Ishikawa (cell line): Measurements from ENCODE around the gene CDX1.

ENCODE experiments used
- CEBPB ChIP-seq: IDR thresholded peaks from 2 replicates; pipeline ENCODE4 v1.6.1; 2012
- CREB1 ChIP-seq: IDR thresholded peaks from 2 replicates; pipeline ENCODE4 v1.6.1; 2012; ENCODE audit warnings: low read depth
- EP300 ChIP-seq: IDR thresholded peaks from 2 replicates; pipeline ENCODE4 v1.6.1; 2012; ENCODE audit warnings: borderline replicate concordance
- NFIC ChIP-seq: IDR thresholded peaks from 2 replicates; pipeline ENCODE4 v1.6.1; 2012
- RAD21 ChIP-seq: IDR thresholded peaks from 2 replicates; pipeline ENCODE4 v1.6.1; 2012; ENCODE audit warnings: low read depth
- TAF1 ChIP-seq: IDR thresholded peaks from 2 replicates; pipeline ENCODE4 v1.6.1; 2012; ENCODE audit warnings: low read depth, mild to moderate bottlenecking
- TEAD4 ChIP-seq: IDR thresholded peaks from 2 replicates; pipeline ENCODE4 v1.6.1; 2012
- YY1 ChIP-seq: IDR thresholded peaks from 2 replicates; pipeline ENCODE4 v1.6.1; 2012; ENCODE audit warnings: low read depth
- TF ChIP-seq, protein P1 (sequence below): IDR thresholded peaks from 2 replicates; pipeline ENCODE4 v1.6.1; 2012
- TF ChIP-seq, protein P2 (sequence below): IDR thresholded peaks from 2 replicates; pipeline ENCODE4 v1.6.1; 2012; ENCODE audit warnings: low read depth, mild to moderate bottlenecking
- TF ChIP-seq, protein P3 (sequence below): IDR thresholded peaks from 2 replicates; pipeline ENCODE4 v1.6.1; 2012

DNA sequence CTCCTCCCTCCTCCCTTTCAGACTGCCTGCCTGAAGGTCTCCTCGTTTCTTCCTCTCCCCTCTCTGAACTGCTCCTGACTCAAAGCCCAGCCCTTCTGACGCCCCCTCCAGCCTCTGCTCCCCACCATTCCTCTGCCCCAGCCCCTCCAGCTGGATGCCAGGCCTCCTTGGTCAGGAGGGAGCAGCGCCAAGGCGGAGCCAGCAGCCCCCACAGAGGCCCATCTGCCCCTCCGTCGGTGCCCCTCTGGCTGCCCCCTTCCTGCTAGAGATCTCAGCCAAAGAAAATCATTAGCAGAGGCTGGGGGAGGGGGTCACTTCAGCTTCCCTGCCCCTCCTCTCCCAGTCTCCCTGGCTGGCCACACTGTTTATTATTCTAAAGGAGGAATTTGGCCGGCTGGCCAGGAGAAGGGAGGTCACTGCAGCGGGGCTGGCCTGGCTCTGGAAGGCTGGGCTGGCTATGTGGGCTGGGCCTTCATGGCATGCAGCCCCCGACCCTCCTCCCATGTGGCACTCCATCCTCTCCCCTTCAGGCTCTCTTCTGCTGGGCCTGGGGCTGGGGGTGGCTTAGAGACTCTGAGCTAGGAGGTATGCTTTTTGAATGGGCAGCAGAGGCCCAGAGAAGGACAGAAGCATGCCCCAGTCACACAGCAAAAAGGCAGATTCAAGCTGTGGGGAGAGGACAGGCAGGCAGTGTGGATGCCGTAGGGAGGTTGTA is 27.9 kb upstream of the CDX1 start:
- no peak for TF ChIP-seq RAD21
- no peak for TF ChIP-seq TEAD4
- TF ChIP-seq, protein P1, sequence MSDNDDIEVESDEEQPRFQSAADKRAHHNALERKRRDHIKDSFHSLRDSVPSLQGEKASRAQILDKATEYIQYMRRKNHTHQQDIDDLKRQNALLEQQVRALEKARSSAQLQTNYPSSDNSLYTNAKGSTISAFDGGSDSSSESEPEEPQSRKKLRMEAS, result no peak
- no peak for TF ChIP-seq YY1
- TF ChIP-seq, protein P2, sequence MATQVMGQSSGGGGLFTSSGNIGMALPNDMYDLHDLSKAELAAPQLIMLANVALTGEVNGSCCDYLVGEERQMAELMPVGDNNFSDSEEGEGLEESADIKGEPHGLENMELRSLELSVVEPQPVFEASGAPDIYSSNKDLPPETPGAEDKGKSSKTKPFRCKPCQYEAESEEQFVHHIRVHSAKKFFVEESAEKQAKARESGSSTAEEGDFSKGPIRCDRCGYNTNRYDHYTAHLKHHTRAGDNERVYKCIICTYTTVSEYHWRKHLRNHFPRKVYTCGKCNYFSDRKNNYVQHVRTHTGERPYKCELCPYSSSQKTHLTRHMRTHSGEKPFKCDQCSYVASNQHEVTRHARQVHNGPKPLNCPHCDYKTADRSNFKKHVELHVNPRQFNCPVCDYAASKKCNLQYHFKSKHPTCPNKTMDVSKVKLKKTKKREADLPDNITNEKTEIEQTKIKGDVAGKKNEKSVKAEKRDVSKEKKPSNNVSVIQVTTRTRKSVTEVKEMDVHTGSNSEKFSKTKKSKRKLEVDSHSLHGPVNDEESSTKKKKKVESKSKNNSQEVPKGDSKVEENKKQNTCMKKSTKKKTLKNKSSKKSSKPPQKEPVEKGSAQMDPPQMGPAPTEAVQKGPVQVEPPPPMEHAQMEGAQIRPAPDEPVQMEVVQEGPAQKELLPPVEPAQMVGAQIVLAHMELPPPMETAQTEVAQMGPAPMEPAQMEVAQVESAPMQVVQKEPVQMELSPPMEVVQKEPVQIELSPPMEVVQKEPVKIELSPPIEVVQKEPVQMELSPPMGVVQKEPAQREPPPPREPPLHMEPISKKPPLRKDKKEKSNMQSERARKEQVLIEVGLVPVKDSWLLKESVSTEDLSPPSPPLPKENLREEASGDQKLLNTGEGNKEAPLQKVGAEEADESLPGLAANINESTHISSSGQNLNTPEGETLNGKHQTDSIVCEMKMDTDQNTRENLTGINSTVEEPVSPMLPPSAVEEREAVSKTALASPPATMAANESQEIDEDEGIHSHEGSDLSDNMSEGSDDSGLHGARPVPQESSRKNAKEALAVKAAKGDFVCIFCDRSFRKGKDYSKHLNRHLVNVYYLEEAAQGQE, result no peak
- TF ChIP-seq CEBPB, result no peak
- no peak for TF ChIP-seq EP300
- no peak for TF ChIP-seq CREB1
- no peak for TF ChIP-seq NFIC
- TF ChIP-seq TAF1, result no peak
- TF ChIP-seq, protein P3, sequence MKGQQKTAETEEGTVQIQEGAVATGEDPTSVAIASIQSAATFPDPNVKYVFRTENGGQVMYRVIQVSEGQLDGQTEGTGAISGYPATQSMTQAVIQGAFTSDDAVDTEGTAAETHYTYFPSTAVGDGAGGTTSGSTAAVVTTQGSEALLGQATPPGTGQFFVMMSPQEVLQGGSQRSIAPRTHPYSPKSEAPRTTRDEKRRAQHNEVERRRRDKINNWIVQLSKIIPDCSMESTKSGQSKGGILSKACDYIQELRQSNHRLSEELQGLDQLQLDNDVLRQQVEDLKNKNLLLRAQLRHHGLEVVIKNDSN, result no peak
